MCF 10A (cell line): ENCODE data around the gene PLXDC2. TPM values are rescaled to one million over a fixed set of nuclear protein-coding genes. Genes with fewer than 3 reads are reported as not detected.
A peak's percentile ranks its signal among the peaks of the same experiment; 100 is the strongest.

Experiments used
- BruUV-seq: library from RNA; stranded (reverse); fragments of 400-500 nt; replicated peaks from 2 replicates; lab custom pipeline; 2021; lab: Mats Ljungman, UMichigan
- CTCF ChIA-PET: fragments of 300-600 bp; sonication (Branson Sonifier 250); formaldehyde crosslinking; extraction: SDS; loops from one replicate; lab custom pipeline; 2021; ENCODE audit warnings: antibody characterized with exemption, inconsistent platforms; lab: Yijun Ruan, JAX
- POLR2A ChIA-PET: fragments of 300-600, 350-650 bp; sonication (Branson Sonifier 250); formaldehyde crosslinking; extraction: SDS; loops from one replicate; lab custom pipeline; 2020; ENCODE audit warnings: antibody characterized with exemption, inconsistent platforms; lab: Yijun Ruan, JAX
- DNase-seq: peaks from one replicate; pipeline ENCODE4 v3.0.0-alpha.2; 2018; ENCODE audit not compliant: unreplicated experiment
- H3K27ac Mint-ChIP-seq: one replicate; pipeline ENCODE4 v1.8.0; 2022; ENCODE audit warnings: mild to moderate bottlenecking, low read depth, mixed read lengths; ENCODE audit not compliant: unreplicated experiment
- H3K27me3 Mint-ChIP-seq: one replicate; pipeline ENCODE4 v1.8.0; 2022; ENCODE audit warnings: mixed read lengths; ENCODE audit not compliant: insufficient read depth, unreplicated experiment
- H3K36me3 Mint-ChIP-seq: one replicate; pipeline ENCODE4 v1.8.0; 2022; ENCODE audit warnings: mild to moderate bottlenecking, moderate library complexity, mixed read lengths; ENCODE audit not compliant: insufficient read depth, unreplicated experiment
- H3K4me1 Mint-ChIP-seq: one replicate; pipeline ENCODE4 v1.8.0; 2022; ENCODE audit warnings: mixed read lengths; ENCODE audit not compliant: insufficient read depth, unreplicated experiment
- H3K4me3 Mint-ChIP-seq: one replicate; pipeline ENCODE4 v1.8.0; 2022; ENCODE audit warnings: mild to moderate bottlenecking, moderate library complexity, mixed read lengths; ENCODE audit not compliant: unreplicated experiment
- H3K9me3 Mint-ChIP-seq: one replicate; pipeline ENCODE4 v1.8.0; 2022; ENCODE audit warnings: mixed read lengths; ENCODE audit not compliant: unreplicated experiment
- CTCF ChIP-seq: fragments of 200-600 bp; IDR thresholded peaks from one replicate; pipeline ENCODE4 v1.8.0; 2022; ENCODE audit warnings: antibody characterized with exemption, mild to moderate bottlenecking; ENCODE audit not compliant: unreplicated experiment
- intact Hi-C: fragments of 100-400 bp; cut with micrococcal nuclease; formaldehyde crosslinking; loops from 2 replicates; pipeline ENCODE4 v1.14.1; 2022
- total RNA-seq: library from RNA; stranded (reverse); gene quantifications from 2 replicates; pipeline ENCODE4 v1.2.3, GENCODE V29; 2022

The PLXDC2 gene
- total RNA-seq, 1 experiment from 2014 or later = 23.3 TPM

GRCh38 chr10:19920075-19920726 is 104.0 kb downstream of the PLXDC2 start:
- DNase-seq = no peak
- peak overlapping the region; percentile 83 for H3K27ac Mint-ChIP-seq
- intact Hi-C loops = loop anchor here (10.0 kb wide), 2 partner anchors 85 to 845 kb away; no protein-coding TSS in a partner anchor

GRCh38 chr10:19921300-19922140 is 105.3 kb downstream of the PLXDC2 start:
- Mint-ChIP-seq H3K4me1 (peaks cover 51% of the 10 kb centered on the region), H3K9me3 (no peaks in the 10 kb centered on the region), H3K27ac (peak overlapping the region; percentile 83), H3K36me3 (peaks cover 6% of the 10 kb centered on the region), H3K27me3 (no peaks in the 10 kb centered on the region), H3K4me3 (peak overlapping the region; percentile 56)
- no peak for TF ChIP-seq CTCF
- BruUV-seq = no TSS peak
- ChIA-PET CTCF (interaction anchor here (0.9 to 1.8 kb wide), 7 partner anchors 9 to 848 kb away, joined by 3 to 6 read pairs (median 5); partner anchors contain the start of gene PLXDC2), POLR2A (interaction anchor here (0.7 to 3.7 kb wide), 15 partner anchors 9 to 223 kb away, joined by 3 to 32 read pairs (median 4); no protein-coding TSS in a partner anchor)
- DNase-seq = peak; percentile 65
- intact Hi-C loops = loop anchor here (10.0 kb wide), 2 partner anchors 83 to 843 kb away; no protein-coding TSS in a partner anchor

More at GRCh38 chr10:19920075-19920726, 104.0 kb downstream of the PLXDC2 start:
- H3K27me3 Mint-ChIP-seq = no peaks in the 10 kb centered on the region
- BruUV-seq = no TSS peak
- no peak for TF ChIP-seq CTCF
- ChIA-PET CTCF (interaction anchor here (0.9 kb wide), 1 partner anchor 30 kb away, joined by 4 read pairs; no protein-coding TSS in a partner anchor), POLR2A (interaction anchor here (1.0 to 3.7 kb wide), 6 partner anchors 11 to 102 kb away, joined by 3 to 32 read pairs (median 14); no protein-coding TSS in a partner anchor)
- H3K9me3 Mint-ChIP-seq = peaks cover 7% of the 10 kb centered on the region
- no peak overlapping the region for H3K4me3 Mint-ChIP-seq
- H3K36me3 Mint-ChIP-seq = peaks cover 6% of the 10 kb centered on the region
- H3K4me1 Mint-ChIP-seq = peaks cover 51% of the 10 kb centered on the region

GRCh38 chr10:19922236-19922963 is 106.2 kb downstream of the PLXDC2 start:
- BruUV-seq = no TSS peak
- Mint-ChIP-seq H3K4me3 (peak overlapping the region; percentile 56), H3K4me1 (peaks cover 60% of the 10 kb centered on the region), H3K27me3 (no peaks in the 10 kb centered on the region), H3K27ac (peak overlapping the region; percentile 83), H3K36me3 (peaks cover 6% of the 10 kb centered on the region), H3K9me3 (no peaks in the 10 kb centered on the region)
- intact Hi-C loops = loop anchor here (10.0 kb wide), 2 partner anchors 82 to 842 kb away; no protein-coding TSS in a partner anchor
- POLR2A ChIA-PET = interaction anchor here (0.7 to 3.7 kb wide), 11 partner anchors 9 to 222 kb away, joined by 3 to 32 read pairs (median 6); no protein-coding TSS in a partner anchor
- DNase-seq = peak; percentile 85
- no peak for TF ChIP-seq CTCF
- CTCF ChIA-PET = interaction anchor here (0.6 to 1.8 kb wide), 8 partner anchors 8 to 847 kb away, joined by 3 to 6 read pairs (median 5); partner anchors contain the start of gene PLXDC2
